Measurements from ENCODE around the gene CHDH.

- TF ChIP-seq POLR2A (IDR thresholded peaks at IDR 0.05): no peak
- TF ChIP-seq, protein P1, sequence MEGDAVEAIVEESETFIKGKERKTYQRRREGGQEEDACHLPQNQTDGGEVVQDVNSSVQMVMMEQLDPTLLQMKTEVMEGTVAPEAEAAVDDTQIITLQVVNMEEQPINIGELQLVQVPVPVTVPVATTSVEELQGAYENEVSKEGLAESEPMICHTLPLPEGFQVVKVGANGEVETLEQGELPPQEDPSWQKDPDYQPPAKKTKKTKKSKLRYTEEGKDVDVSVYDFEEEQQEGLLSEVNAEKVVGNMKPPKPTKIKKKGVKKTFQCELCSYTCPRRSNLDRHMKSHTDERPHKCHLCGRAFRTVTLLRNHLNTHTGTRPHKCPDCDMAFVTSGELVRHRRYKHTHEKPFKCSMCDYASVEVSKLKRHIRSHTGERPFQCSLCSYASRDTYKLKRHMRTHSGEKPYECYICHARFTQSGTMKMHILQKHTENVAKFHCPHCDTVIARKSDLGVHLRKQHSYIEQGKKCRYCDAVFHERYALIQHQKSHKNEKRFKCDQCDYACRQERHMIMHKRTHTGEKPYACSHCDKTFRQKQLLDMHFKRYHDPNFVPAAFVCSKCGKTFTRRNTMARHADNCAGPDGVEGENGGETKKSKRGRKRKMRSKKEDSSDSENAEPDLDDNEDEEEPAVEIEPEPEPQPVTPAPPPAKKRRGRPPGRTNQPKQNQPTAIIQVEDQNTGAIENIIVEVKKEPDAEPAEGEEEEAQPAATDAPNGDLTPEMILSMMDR (IDR thresholded peaks at IDR 0.05 in 8 of 11, conservative IDR thresholded peaks at IDR 0.05 in 3 of 11): no peak
These were observed 27.7 kb downstream of the CHDH start for GRCh38 chr3:53818221-53819162.
